GM18868 (cell line): ENCODE measurements around the gene ARHGAP15.

Source experiments
- ATAC-seq: cut with Tn5 transposase; IDR thresholded peaks from one replicate; pipeline ENCODE4 v1.9.1; 2021; ENCODE audit warnings: mild to moderate bottlenecking, moderate library complexity; ENCODE audit not compliant: unreplicated experiment

The ARHGAP15 gene

GRCh38 chr2:143258126-143258892 lies 129.1 kb downstream of the ARHGAP15 start:
- no peak for ATAC-seq

- ATAC-seq: peak; percentile 58
These were observed 130.2 kb downstream of the ARHGAP15 start for GRCh38 chr2:143259368-143259958.

- ATAC-seq: peak; percentile 55
These were observed 132.8 kb downstream of the ARHGAP15 start for GRCh38 chr2:143261986-143262385.

- no peak for ATAC-seq
These were observed 133.2 kb downstream of the ARHGAP15 start for GRCh38 chr2:143262389-143262788.

GRCh38 chr2:143263066-143263625 lies 133.9 kb downstream of the ARHGAP15 start:
- ATAC-seq: no peak

- no peak for ATAC-seq
These were observed 135.6 kb downstream of the ARHGAP15 start for GRCh38 chr2:143264851-143265250.

- no peak for ATAC-seq
These were observed 150.5 kb downstream of the ARHGAP15 start for GRCh38 chr2:143279672-143280071.

GRCh38 chr2:143280097-143280757 lies 151.0 kb downstream of the ARHGAP15 start:
- ATAC-seq: no peak

GRCh38 chr2:143282684-143283083 lies 153.5 kb downstream of the ARHGAP15 start:
- no peak for ATAC-seq

GRCh38 chr2:143284087-143284675 lies 155.0 kb downstream of the ARHGAP15 start:
- peak; percentile 75 for ATAC-seq

- ATAC-seq: no peak
These were observed 159.8 kb downstream of the ARHGAP15 start for GRCh38 chr2:143289025-143289424.

GRCh38 chr2:143290221-143290620 lies 161.0 kb downstream of the ARHGAP15 start:
- ATAC-seq: no peak

GRCh38 chr2:143294068-143294467 lies 164.8 kb downstream of the ARHGAP15 start:
- ATAC-seq: no peak

GRCh38 chr2:143296089-143296488 lies 166.9 kb downstream of the ARHGAP15 start:
- ATAC-seq: peak; percentile 61

- no peak for ATAC-seq
These were observed 168.0 kb downstream of the ARHGAP15 start for GRCh38 chr2:143297182-143297581.

GRCh38 chr2:143300536-143300935 lies 171.3 kb downstream of the ARHGAP15 start:
- ATAC-seq: no peak

GRCh38 chr2:143311426-143311825 lies 182.2 kb downstream of the ARHGAP15 start:
- no peak for ATAC-seq

- ATAC-seq: no peak
These were observed 183.2 kb downstream of the ARHGAP15 start for GRCh38 chr2:143312441-143312840.

- no peak for ATAC-seq
These were observed 184.6 kb downstream of the ARHGAP15 start for GRCh38 chr2:143313861-143314260.

GRCh38 chr2:143321994-143322393 lies 192.8 kb downstream of the ARHGAP15 start:
- no peak for ATAC-seq

GRCh38 chr2:143329288-143329687 lies 200.1 kb downstream of the ARHGAP15 start:
- ATAC-seq: no peak
